NCI-H82 (cell line): ENCODE data around the gene HMCN1.
"Not testable (repeated sequence)": the region's sequence is repeated elsewhere in the genome, so short reads cannot be mapped to it uniquely, and the experiment has no call there.

Experiments
- DNase-seq: peaks from one replicate; lab custom pipeline; 2025; lab: John Stamatoyannopoulos, UW

The HMCN1 gene

GRCh38 chr1:185853739-185854138 is 119.5 kb downstream of the HMCN1 start:
- DNase-seq = no peak

GRCh38 chr1:185856482-185856881 is 122.3 kb downstream of the HMCN1 start:
- no peak for DNase-seq

- no peak for DNase-seq
These were observed 123.3 kb downstream of the HMCN1 start for GRCh38 chr1:185857442-185857841.

GRCh38 chr1:185860311-185860710 is 126.1 kb downstream of the HMCN1 start:
- DNase-seq = no peak

- DNase-seq = no peak
These were observed 126.7 kb downstream of the HMCN1 start for GRCh38 chr1:185860859-185861258.

- no peak for DNase-seq
These were observed 127.4 kb downstream of the HMCN1 start for GRCh38 chr1:185861630-185862029.

GRCh38 chr1:185862235-185862634 is 128.0 kb downstream of the HMCN1 start:
- no peak for DNase-seq

- DNase-seq = no peak
These were observed 130.1 kb downstream of the HMCN1 start for GRCh38 chr1:185864331-185864730.

GRCh38 chr1:185864889-185865517 is 130.8 kb downstream of the HMCN1 start:
- no peak for DNase-seq

GRCh38 chr1:185869590-185869989 is 135.4 kb downstream of the HMCN1 start:
- no peak for DNase-seq

GRCh38 chr1:185871627-185872150 is 137.5 kb downstream of the HMCN1 start:
- no peak for DNase-seq

GRCh38 chr1:185874246-185874645 is 140.1 kb downstream of the HMCN1 start:
- no peak for DNase-seq

- no peak for DNase-seq
These were observed 146.1 kb downstream of the HMCN1 start for GRCh38 chr1:185880330-185880729.

GRCh38 chr1:185880779-185881333 is 146.7 kb downstream of the HMCN1 start:
- DNase-seq = no peak

GRCh38 chr1:185886046-185886445 is 151.9 kb downstream of the HMCN1 start:
- no peak for DNase-seq

- DNase-seq = no peak
These were observed 152.5 kb downstream of the HMCN1 start for GRCh38 chr1:185886671-185887070.

GRCh38 chr1:185892831-185893403 is 158.7 kb downstream of the HMCN1 start:
- not testable (repeated sequence) for DNase-seq

GRCh38 chr1:185894791-185895190 is 160.6 kb downstream of the HMCN1 start:
- DNase-seq = no peak

GRCh38 chr1:185895208-185895900 is 161.2 kb downstream of the HMCN1 start:
- DNase-seq = no peak

- no peak for DNase-seq
These were observed 162.7 kb downstream of the HMCN1 start for GRCh38 chr1:185896863-185897262.

GRCh38 chr1:185906186-185906585 is 172.0 kb downstream of the HMCN1 start:
- no peak for DNase-seq

- DNase-seq = no peak
These were observed 173.1 kb downstream of the HMCN1 start for GRCh38 chr1:185907246-185907645.

- DNase-seq = no peak
These were observed 177.8 kb downstream of the HMCN1 start for GRCh38 chr1:185911978-185912377.
